Tibial nerve (tissue), 4 donors: ENCODE results near the gene YARS1.

Source experiments
- EP300 ChIP-seq, 2 donors: sonication (generic); formaldehyde crosslinking; IDR thresholded peaks; one replicate each; pipeline ENCODE4 v1.6.1; 2017; ENCODE audit warnings: antibody characterized with exemption in 2 of 2, mild to moderate bottlenecking in 1 of 2
- POLR2A ChIP-seq, 2 donors: fragments of 450-650 bp; IDR thresholded peaks; one replicate each; pipeline ENCODE4 v1.6.1; 2017; ENCODE audit warnings: antibody characterized with exemption in 2 of 2, mild to moderate bottlenecking in 2 of 2, moderate library complexity in 2 of 2
- TF ChIP-seq, protein P1 (sequence below), 5 experiments: fragments of 200-600 bp in 3 of 5; fragments of 450-650 bp in 2 of 5; sonication (generic) in 3 of 5; IDR thresholded peaks; one replicate each; pipeline ENCODE4 v1.5.1; 2016 to 2019; ENCODE audit warnings: antibody characterized with exemption in 5 of 5, mild to moderate bottlenecking in 3 of 5, moderate library complexity in 2 of 5

DNA sequence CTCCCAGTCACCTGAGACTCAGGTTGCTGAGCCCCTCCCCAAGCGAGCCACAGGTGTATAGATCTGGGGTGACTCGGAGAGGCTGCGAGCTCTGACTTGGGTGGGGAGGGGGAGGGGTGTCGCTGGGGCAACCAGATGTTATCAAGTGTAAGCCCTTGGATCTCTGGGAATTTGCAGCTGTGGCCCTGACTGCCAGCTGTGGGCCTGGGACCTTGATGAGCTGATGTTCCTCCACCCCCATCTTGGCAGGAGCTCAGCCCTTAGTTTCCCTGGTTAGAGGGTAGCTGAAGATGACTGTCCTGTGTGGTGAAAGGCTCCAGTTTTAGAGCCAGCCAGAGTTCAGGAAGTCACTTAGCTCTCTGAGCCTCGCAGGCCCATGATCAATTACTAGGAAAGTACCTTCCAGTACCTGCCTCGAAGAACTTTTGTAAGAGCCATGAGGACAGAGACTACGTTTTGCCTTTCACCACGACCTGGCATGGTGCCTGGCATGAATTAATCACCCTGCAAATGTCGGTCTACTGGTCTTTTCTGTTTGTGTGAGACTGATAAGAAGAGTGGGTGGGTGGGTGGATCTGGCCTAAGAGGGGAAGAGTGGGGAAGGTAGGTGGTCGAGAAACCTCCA is 55.8 kb downstream of the YARS1 start:
- no peak for TF ChIP-seq EP300 (IDR thresholded peaks at IDR 0.05)
- no peak for TF ChIP-seq POLR2A (IDR thresholded peaks at IDR 0.05)
- TF ChIP-seq, protein P1, sequence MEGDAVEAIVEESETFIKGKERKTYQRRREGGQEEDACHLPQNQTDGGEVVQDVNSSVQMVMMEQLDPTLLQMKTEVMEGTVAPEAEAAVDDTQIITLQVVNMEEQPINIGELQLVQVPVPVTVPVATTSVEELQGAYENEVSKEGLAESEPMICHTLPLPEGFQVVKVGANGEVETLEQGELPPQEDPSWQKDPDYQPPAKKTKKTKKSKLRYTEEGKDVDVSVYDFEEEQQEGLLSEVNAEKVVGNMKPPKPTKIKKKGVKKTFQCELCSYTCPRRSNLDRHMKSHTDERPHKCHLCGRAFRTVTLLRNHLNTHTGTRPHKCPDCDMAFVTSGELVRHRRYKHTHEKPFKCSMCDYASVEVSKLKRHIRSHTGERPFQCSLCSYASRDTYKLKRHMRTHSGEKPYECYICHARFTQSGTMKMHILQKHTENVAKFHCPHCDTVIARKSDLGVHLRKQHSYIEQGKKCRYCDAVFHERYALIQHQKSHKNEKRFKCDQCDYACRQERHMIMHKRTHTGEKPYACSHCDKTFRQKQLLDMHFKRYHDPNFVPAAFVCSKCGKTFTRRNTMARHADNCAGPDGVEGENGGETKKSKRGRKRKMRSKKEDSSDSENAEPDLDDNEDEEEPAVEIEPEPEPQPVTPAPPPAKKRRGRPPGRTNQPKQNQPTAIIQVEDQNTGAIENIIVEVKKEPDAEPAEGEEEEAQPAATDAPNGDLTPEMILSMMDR (IDR thresholded peaks at IDR 0.05) = no peak
